GM23338 (cell line): Measurements from ENCODE around the gene FGF9. TPM values are rescaled to one million over a fixed set of nuclear protein-coding genes. Genes with fewer than 3 reads are reported as not detected.

Experiments
- ATAC-seq: fragments of 200-7000 bp; cut with Tn5 transposase; 3 replicates; pipeline ENCODE4 v1.9.1; 2020
- DNase-seq: peaks from one replicate; pipeline ENCODE4 v3.0.0-alpha.2; 2015; ENCODE audit warnings: low spot score
- H2AFZ ChIP-seq: fragments of 200-600 bp; sonication (generic); 2 replicates; pipeline ENCODE4 v1.8.0; 2016; ENCODE audit warnings: antibody characterized with exemption, mild to moderate bottlenecking, moderate library complexity
- H3F3A ChIP-seq: fragments of 200-600 bp; sonication (generic); replicated peaks from 2 replicates; pipeline ENCODE4 v1.8.0; 2017; ENCODE audit warnings: antibody characterized with exemption, mixed run types, low read depth
- H3K27ac ChIP-seq: fragments of 200-600 bp; sonication (generic); 2 replicates; pipeline ENCODE4 v1.6.1; 2016; ENCODE audit warnings: low read depth
- H3K27me3 ChIP-seq: fragments of 200-600 bp; sonication (generic); 2 replicates; pipeline ENCODE4 v1.8.0; 2016; ENCODE audit warnings: mild to moderate bottlenecking, mixed run types, moderate library complexity; ENCODE audit not compliant: insufficient read depth
- H3K36me3 ChIP-seq: fragments of 200-600 bp; sonication (generic); 2 replicates; pipeline ENCODE4 v1.8.0; 2016; ENCODE audit warnings: mild to moderate bottlenecking; ENCODE audit not compliant: insufficient read depth
- H3K4me1 ChIP-seq: fragments of 200-600 bp; sonication (generic); 2 replicates; pipeline ENCODE4 v1.8.0; 2016; ENCODE audit warnings: mild to moderate bottlenecking, moderate library complexity; ENCODE audit not compliant: insufficient read depth
- H3K4me2 ChIP-seq: fragments of 200-600 bp; sonication (generic); 2 replicates; pipeline ENCODE4 v1.7.1; 2017; ENCODE audit warnings: mixed run types
- H3K4me3 ChIP-seq: fragments of 200-600 bp; sonication (generic); 2 replicates; pipeline ENCODE4 v1.6.1; 2016; ENCODE audit warnings: mixed run types
- H3K79me2 ChIP-seq: fragments of 200-600 bp; sonication (generic); replicated peaks from 2 replicates; pipeline ENCODE4 v1.8.0; 2017; ENCODE audit warnings: mild to moderate bottlenecking; ENCODE audit not compliant: insufficient read depth
- H3K9me2 ChIP-seq: fragments of 200-600 bp; sonication (generic); 2 replicates; pipeline ENCODE4 v1.8.0; 2017; ENCODE audit not compliant: insufficient read depth
- H4K20me1 ChIP-seq: fragments of 200-600 bp; sonication (generic); replicated peaks from 2 replicates; pipeline ENCODE4 v1.8.0; 2017; ENCODE audit warnings: mild to moderate bottlenecking; ENCODE audit not compliant: insufficient read depth
- H3K27ac Mint-ChIP-seq: 2 replicates; pipeline ENCODE4 v1.8.0; 2020; ENCODE audit warnings: inconsistent platforms, mild to moderate bottlenecking, moderate library complexity, mixed read lengths
- H3K27me3 Mint-ChIP-seq: 3 replicates; pipeline ENCODE4 v1.8.0; 2022; ENCODE audit warnings: low read depth, mild to moderate bottlenecking, moderate library complexity, mixed read lengths, inconsistent platforms; ENCODE audit not compliant: insufficient read depth, poor library complexity
- H3K36me3 Mint-ChIP-seq: 3 replicates; pipeline ENCODE4 v1.8.0; 2021; ENCODE audit warnings: low read depth, mild to moderate bottlenecking, inconsistent platforms, moderate library complexity, mixed read lengths
- H3K4me1 Mint-ChIP-seq: 3 replicates; pipeline ENCODE4 v1.8.0; 2020; ENCODE audit warnings: mild to moderate bottlenecking, inconsistent platforms, mixed read lengths
- H3K4me3 Mint-ChIP-seq: 3 replicates; pipeline ENCODE4 v1.8.0; 2021; ENCODE audit warnings: moderate library complexity, mild to moderate bottlenecking, inconsistent platforms, mixed read lengths
- H3K9me3 Mint-ChIP-seq: 3 replicates; pipeline ENCODE4 v1.8.0; 2020; ENCODE audit warnings: moderate library complexity, mild to moderate bottlenecking, inconsistent platforms, mixed read lengths
- EZH2phosphoT487 ChIP-seq: fragments of 200-600 bp; sonication (generic); IDR thresholded peaks from one replicate; pipeline ENCODE4 v1.8.1; 2018; ENCODE audit warnings: antibody characterized with exemption; ENCODE audit not compliant: unreplicated experiment
- ZNF114 ChIP-seq: fragments of 250-450 bp; sonication (Bioruptor Pico); IDR thresholded peaks from 2 replicates; pipeline ENCODE4 v1.5.0; 2020; ENCODE audit warnings: mild to moderate bottlenecking, moderate library complexity
- ZNF331 ChIP-seq: fragments of 250-450 bp; sonication (Bioruptor Pico); IDR thresholded peaks from 2 replicates; pipeline ENCODE4 v1.5.0; 2020; ENCODE audit warnings: low read depth, mild to moderate bottlenecking, moderate library complexity
- ZNF462 ChIP-seq: fragments of 250-450 bp; sonication (Bioruptor Pico); IDR thresholded peaks from 2 replicates; pipeline ENCODE4 v1.5.0; 2020; ENCODE audit warnings: mild to moderate bottlenecking, moderate library complexity
- polyA plus RNA-seq: library from polyadenylated mRNA; unstranded; fragments of >200 nt; fragmentation: Nextera tagmentation; extraction: Ambion mirVana; gene quantifications from 2 replicates; pipeline ENCODE4 v1.2.1, GENCODE V29; 2016
- total RNA-seq: library from RNA; depleted of rRNA; stranded (reverse); fragments of >200 nt; shearing (Covaris generic); gene quantifications from 2 replicates; pipeline ENCODE4 v1.2.3, GENCODE V29; 2014

The FGF9 gene
- total and polyA plus RNA-seq, 2 experiments from 2014 or later = 0.27 TPM; not detected in 1

GRCh38 chr13:21735701-21736401 is 65.0 kb downstream of the FGF9 start (continued):
- TF ChIP-seq ZNF462 (CRISPR knock-in tag) = no peak

- peak overlapping the region; percentile 63; the same call in 1 of the 2 replicates for H2AFZ ChIP-seq
- H3K9me3 Mint-ChIP-seq = no peaks in the 10 kb centered on the region
- H3K27ac ChIP-seq = no peak overlapping the region
- H3K4me1 Mint-ChIP-seq = peaks cover 4% of the 10 kb centered on the region
- no peaks in the 10 kb centered on the region for H3K27me3 Mint-ChIP-seq
- no peak for ATAC-seq
- no peaks in the 10 kb centered on the region for H3K36me3 Mint-ChIP-seq
- no peaks in the 10 kb centered on the region for H3K79me2 ChIP-seq
- H3K36me3 ChIP-seq = no peaks in the 10 kb centered on the region
- H3K4me3 ChIP-seq = no peak overlapping the region
- no peaks in the 10 kb centered on the region for H3K9me2 ChIP-seq
- H3K4me1 ChIP-seq = peaks cover 11% of the 10 kb centered on the region; the same call in 1 of the 2 replicates
- H3K4me3 Mint-ChIP-seq = no peak overlapping the region
- H3F3A ChIP-seq = no peaks in the 10 kb centered on the region
- no peak overlapping the region for H3K27ac Mint-ChIP-seq
- no peaks in the 10 kb centered on the region for H4K20me1 ChIP-seq
- DNase-seq = peak; percentile 15
- no peak overlapping the region for H3K4me2 ChIP-seq
- TF ChIP-seq ZNF114 (CRISPR knock-in tag) (no peak), ZNF331 (CRISPR knock-in tag) (no peak), EZH2phosphoT487 (no peak)
- no peaks in the 10 kb centered on the region for H3K27me3 ChIP-seq
Measured at GRCh38 chr13:21736926-21737325, 66.1 kb downstream of the FGF9 start.
